IgD-negative memory B cell (primary cell): ENCODE results near the gene KICS2. TPM values are rescaled to one million over a fixed set of nuclear protein-coding genes. Genes with fewer than 3 reads are reported as not detected.

ENCODE experiments used
- H3K27ac Mint-ChIP-seq, 3 donors: one replicate each; pipeline ENCODE4 v1.8.0; 2020 to 2022; ENCODE audit warnings: mild to moderate bottlenecking in 3 of 3, mixed read lengths in 3 of 3, moderate library complexity in 1 of 3
- H3K27me3 Mint-ChIP-seq: one replicate; pipeline ENCODE4 v1.8.0; 2021; ENCODE audit warnings: mixed read lengths
- H3K36me3 Mint-ChIP-seq: one replicate; pipeline ENCODE4 v1.8.0; 2020; ENCODE audit warnings: mild to moderate bottlenecking, mixed read lengths
- H3K4me1 Mint-ChIP-seq, 3 donors: one replicate each; pipeline ENCODE4 v1.8.0; 2020 to 2022; ENCODE audit warnings: mixed read lengths in 3 of 3, mild to moderate bottlenecking in 1 of 3
- H3K4me3 Mint-ChIP-seq, 4 donors: one replicate each; pipeline ENCODE4 v1.8.0; 2020 to 2022; ENCODE audit warnings: mild to moderate bottlenecking in 4 of 4, mixed read lengths in 4 of 4, moderate library complexity in 3 of 4
- H3K9me3 Mint-ChIP-seq, 3 donors: one replicate each; pipeline ENCODE4 v1.8.0; 2020 to 2021; ENCODE audit warnings: mixed read lengths in 3 of 3, mild to moderate bottlenecking in 1 of 3
- polyA plus RNA-seq: library from polyadenylated mRNA; unstranded; fragments of 300-500 nt; fragmentation: Illumina TruSeq; gene quantifications from one replicate; pipeline ENCODE4 v1.2.3, GENCODE V29; 2021

Gene KICS2
- polyA plus RNA-seq, 1 donor from 2014 or later: 10.6 TPM

DNA sequence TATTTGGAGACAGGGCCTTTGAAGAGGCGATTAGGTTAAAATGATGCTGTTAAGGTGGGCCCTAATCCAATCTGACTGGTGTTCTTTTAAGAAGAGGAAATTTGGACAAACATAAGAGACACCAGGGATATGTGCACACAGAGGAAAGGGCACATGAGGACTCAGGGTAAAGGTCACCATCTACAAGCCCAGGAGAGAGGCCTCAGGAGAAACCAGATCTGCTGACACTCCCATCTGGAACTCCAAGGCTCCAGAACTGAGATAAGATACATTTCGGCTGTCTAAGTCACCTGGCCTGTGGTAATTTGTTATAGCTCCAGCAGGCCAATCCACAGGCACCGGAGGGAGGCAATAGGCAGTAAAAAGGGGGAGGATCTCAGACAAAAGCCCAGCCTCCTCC lies 48.6 kb downstream of the KICS2 start:
- H3K4me1 Mint-ChIP-seq: no peaks in the 10 kb centered on the region
- no peak overlapping the region for H3K27ac Mint-ChIP-seq
- H3K36me3 Mint-ChIP-seq: peaks cover 2% of the 10 kb centered on the region
- H3K4me3 Mint-ChIP-seq: no peak overlapping the region
- no peaks in the 10 kb centered on the region for H3K9me3 Mint-ChIP-seq
- no peaks in the 10 kb centered on the region for H3K27me3 Mint-ChIP-seq

Other genes starting within 250 kb of the KICS2 start
- not detected for gene C12orf56, start 168.5 kb upstream of the KICS2 start, polyA plus RNA-seq
- 21.3 TPM for gene XPOT, start 182.1 kb upstream of the KICS2 start, polyA plus RNA-seq
- 18.5 TPM for gene TBK1, start 229.8 kb upstream of the KICS2 start, polyA plus RNA-seq